Testis (tissue), 3 donors: ENCODE results near the gene TMEM213. TPM values are rescaled to one million over a fixed set of nuclear protein-coding genes. Genes with fewer than 3 reads are reported as not detected.

ENCODE experiments used
- DNase-seq: peaks from one replicate; pipeline ENCODE4 v3.0.0-alpha.2; 2019
- H3K27ac ChIP-seq, 2 donors: fragments of 200-600 bp; sonication (generic); one replicate each; pipeline ENCODE4 v1.5.1; 2019
- H3K27me3 ChIP-seq: fragments of 200-600 bp; sonication (generic); one replicate; pipeline ENCODE4 v1.5.1; 2019
- H3K36me3 ChIP-seq: fragments of 200-600 bp; sonication (generic); one replicate; pipeline ENCODE4 v1.5.1; 2017; ENCODE audit warnings: low read depth; ENCODE audit errors: missing control alignments
- H3K4me1 ChIP-seq: fragments of 200-600 bp; sonication (generic); one replicate; pipeline ENCODE4 v1.5.1; 2019
- H3K4me3 ChIP-seq, 2 donors: fragments of 200-600 bp; sonication (generic); one replicate each; pipeline ENCODE4 v1.5.1; 2017 to 2019
- H3K9me3 ChIP-seq: fragments of 200-600 bp; sonication (generic); one replicate; pipeline ENCODE4 v1.5.1; 2017
- POLR2A ChIP-seq: fragments of 450-650 bp; IDR thresholded peaks from one replicate; pipeline ENCODE4 v1.6.1; 2017; ENCODE audit warnings: antibody characterized with exemption, mild to moderate bottlenecking, moderate library complexity
- WGBS, 2 donors: methylation state at CpG; one replicate each; pipeline ENCODE4 v1.1.5; 2018; 5-methylcytosine and 5-hydroxymethylcytosine counted together
- intact Hi-C: fragments of 100-400 bp; cut with DNase I; formaldehyde crosslinking; loops from one replicate; pipeline ENCODE4 v1.15.1; 2023; ENCODE audit warnings: low total_unique reads
- polyA plus RNA-seq: library from polyadenylated mRNA; stranded (reverse); fragments of 350-450 nt; fragmentation: Illumina TruSeq; extraction: RNeasy Lipid Tissue Mini Kit (QIAGEN cat#74804); gene quantifications from one replicate; pipeline ENCODE4 v1.2.3, GENCODE V29; 2014; ENCODE audit warnings: low read depth, low replicate concordance; ENCODE audit not compliant: insufficient read depth
- total RNA-seq, 2 donors: library from RNA; depleted of rRNA; stranded (reverse); fragments of >200 nt; gene quantifications; one replicate each; pipeline ENCODE4 v1.2.3, GENCODE V29; 2016
- TF ChIP-seq, protein P1 (sequence below), 3 experiments: fragments of 450-650 bp in 2 of 3; fragments of 200-600 bp in 1 of 3; sonication (generic) in 1 of 3; IDR thresholded peaks; one replicate each; pipeline ENCODE4 v1.5.1; 2016 to 2019; ENCODE audit warnings: antibody characterized with exemption in 3 of 3, mild to moderate bottlenecking in 2 of 3, moderate library complexity in 1 of 3

The TMEM213 gene
- total and polyA plus RNA-seq, 3 donors from 2014 or later: 0.09 to 0.31 TPM; not detected in 1

DNA sequence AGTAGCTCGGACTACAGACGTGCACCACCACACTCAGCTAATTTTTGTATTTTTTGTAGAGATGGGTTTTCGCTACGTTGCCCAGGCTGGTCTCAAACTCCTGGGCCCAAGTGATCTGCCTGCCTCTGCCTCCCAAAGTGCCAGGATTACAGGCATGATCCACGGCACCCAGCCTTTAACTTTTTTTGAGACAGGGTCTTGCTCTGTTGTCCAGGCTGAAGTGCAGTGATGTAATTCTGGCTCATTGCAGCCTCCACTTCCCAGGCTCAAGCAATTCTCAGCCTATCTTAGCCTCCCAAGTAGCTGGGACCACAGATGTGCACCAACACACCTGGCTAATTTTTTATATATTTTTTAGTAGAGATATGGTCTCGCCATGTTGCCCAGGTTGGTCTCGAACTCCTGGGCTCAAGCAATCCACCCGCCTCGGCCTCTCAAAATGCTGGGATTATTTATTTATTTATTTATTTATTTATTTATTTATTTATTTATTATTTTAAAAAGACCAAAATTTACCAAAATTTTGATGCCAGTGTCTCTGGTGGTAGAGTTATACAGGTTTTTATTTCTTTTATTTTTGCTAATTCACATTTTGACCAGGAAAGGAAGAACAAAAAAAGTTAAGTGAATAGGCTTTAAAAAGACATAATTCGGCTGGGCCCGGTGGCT is 25.2 kb downstream of the TMEM213 start:
- no peak overlapping the region for H3K4me3 ChIP-seq
- H3K36me3 ChIP-seq: no peaks in the 10 kb centered on the region
- no peaks in the 10 kb centered on the region for H3K27me3 ChIP-seq
- intact Hi-C loops: no loop called here
- TF ChIP-seq, protein P1, sequence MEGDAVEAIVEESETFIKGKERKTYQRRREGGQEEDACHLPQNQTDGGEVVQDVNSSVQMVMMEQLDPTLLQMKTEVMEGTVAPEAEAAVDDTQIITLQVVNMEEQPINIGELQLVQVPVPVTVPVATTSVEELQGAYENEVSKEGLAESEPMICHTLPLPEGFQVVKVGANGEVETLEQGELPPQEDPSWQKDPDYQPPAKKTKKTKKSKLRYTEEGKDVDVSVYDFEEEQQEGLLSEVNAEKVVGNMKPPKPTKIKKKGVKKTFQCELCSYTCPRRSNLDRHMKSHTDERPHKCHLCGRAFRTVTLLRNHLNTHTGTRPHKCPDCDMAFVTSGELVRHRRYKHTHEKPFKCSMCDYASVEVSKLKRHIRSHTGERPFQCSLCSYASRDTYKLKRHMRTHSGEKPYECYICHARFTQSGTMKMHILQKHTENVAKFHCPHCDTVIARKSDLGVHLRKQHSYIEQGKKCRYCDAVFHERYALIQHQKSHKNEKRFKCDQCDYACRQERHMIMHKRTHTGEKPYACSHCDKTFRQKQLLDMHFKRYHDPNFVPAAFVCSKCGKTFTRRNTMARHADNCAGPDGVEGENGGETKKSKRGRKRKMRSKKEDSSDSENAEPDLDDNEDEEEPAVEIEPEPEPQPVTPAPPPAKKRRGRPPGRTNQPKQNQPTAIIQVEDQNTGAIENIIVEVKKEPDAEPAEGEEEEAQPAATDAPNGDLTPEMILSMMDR (IDR thresholded peaks at IDR 0.05): no peak
- TF ChIP-seq POLR2A: no peak
- 94 to 99% methylated on average over 11 of the region's 11 CpGs for WGBS, 2 donors
- no peak for DNase-seq
- no peaks in the 10 kb centered on the region for H3K9me3 ChIP-seq
- no peak overlapping the region for H3K27ac ChIP-seq
- H3K4me1 ChIP-seq: no peaks in the 10 kb centered on the region

DNA sequence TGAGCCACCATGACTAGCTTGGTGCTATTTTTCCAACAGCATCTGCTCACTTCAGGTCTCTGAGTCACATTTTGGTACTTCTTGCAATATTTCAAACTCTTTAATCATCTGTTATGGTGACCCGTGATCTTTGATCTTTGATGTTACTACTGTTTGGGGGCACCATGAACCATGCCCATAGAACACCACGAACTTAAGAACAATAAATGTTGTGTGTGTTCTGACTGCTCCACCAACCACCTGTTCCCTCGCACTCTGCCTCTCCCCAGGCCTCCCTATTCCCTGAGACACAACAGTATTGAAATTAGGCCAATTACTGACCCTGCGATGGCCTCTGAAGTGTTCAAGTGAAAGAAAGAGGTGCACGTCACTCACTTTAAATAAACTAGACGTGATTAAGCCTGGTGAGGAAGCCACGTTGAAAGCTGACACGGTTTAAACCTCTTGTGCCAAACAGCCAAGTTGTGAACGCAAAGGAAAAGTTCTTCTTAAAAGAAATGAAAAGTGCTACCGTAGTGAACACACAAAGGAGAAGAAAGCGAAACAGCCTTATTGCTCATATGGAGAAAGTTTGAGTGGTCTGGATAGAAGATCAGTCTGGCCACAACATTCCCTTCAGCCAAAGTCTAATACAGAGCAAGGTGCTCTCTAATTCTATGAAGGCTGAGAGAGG is 27.4 kb downstream of the TMEM213 start:
- no peak overlapping the region for H3K4me3 ChIP-seq
- DNase-seq: no peak
- TF ChIP-seq POLR2A: no peak
- TF ChIP-seq, protein P1 (IDR thresholded peaks at IDR 0.05): no peak
- H3K36me3 ChIP-seq: no peaks in the 10 kb centered on the region
- no peaks in the 10 kb centered on the region for H3K27me3 ChIP-seq
- no peaks in the 10 kb centered on the region for H3K9me3 ChIP-seq
- no peak overlapping the region for H3K27ac ChIP-seq
- intact Hi-C loops: no loop called here
- no peaks in the 10 kb centered on the region for H3K4me1 ChIP-seq
- WGBS, 2 donors: 93 to 94% methylated on average over 11 of the region's 11 CpGs

DNA sequence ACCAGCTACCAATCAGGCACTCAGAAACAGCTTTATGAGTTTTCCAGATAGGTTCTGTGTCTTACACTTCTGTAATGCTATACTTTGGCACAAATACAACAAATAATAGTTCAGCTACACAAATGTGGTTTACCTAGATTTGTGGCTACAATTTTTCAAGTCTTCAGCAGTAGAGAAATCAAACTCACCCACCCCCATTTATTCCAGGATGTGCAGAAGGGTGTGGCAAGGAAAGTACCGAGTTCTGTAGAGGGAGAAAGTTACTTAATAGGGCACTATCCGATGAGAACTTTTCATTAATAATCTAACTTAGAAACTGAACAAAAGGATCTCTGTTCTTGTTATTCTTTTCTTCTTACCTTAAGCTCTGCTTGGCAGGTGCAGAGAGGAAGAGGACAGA is 30.5 kb downstream of the TMEM213 start:
- intact Hi-C loops: no loop called here
- no peaks in the 10 kb centered on the region for H3K36me3 ChIP-seq
- H3K27me3 ChIP-seq: no peaks in the 10 kb centered on the region
- no peaks in the 10 kb centered on the region for H3K4me1 ChIP-seq
- 62 to 65% methylated on average over 2 of the region's 2 CpGs for WGBS, 2 donors
- H3K9me3 ChIP-seq: no peaks in the 10 kb centered on the region
- H3K27ac ChIP-seq: no peak overlapping the region
- no peak for DNase-seq
- TF ChIP-seq, protein P1 (IDR thresholded peaks at IDR 0.05): no peak
- no peak for TF ChIP-seq POLR2A
- no peak overlapping the region for H3K4me3 ChIP-seq

DNA sequence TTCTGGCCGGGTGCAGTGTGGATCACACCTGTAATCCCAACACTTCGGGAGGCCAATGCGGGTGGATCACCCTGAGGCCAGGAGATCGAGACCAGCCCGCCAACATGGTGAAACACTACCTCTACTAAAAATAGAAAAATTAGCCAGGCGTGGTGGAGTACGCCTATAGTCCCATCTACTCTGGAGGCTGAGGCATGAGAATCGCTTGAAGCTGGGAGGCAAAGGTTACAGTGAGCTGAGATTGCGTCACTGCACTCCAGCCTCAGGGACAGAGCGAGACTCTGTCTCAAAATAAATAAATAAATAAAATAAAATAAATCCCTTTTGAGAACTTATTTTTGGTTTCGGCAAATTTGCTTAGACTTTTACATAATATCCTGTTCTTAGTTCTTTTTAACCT is 31.5 kb downstream of the TMEM213 start:
- H3K36me3 ChIP-seq: no peaks in the 10 kb centered on the region
- no peaks in the 10 kb centered on the region for H3K4me1 ChIP-seq
- no peaks in the 10 kb centered on the region for H3K9me3 ChIP-seq
- TF ChIP-seq POLR2A: no peak
- TF ChIP-seq, protein P1 (IDR thresholded peaks at IDR 0.05): no peak
- no peak overlapping the region for H3K4me3 ChIP-seq
- no peak overlapping the region for H3K27ac ChIP-seq
- intact Hi-C loops: no loop called here
- no peaks in the 10 kb centered on the region for H3K27me3 ChIP-seq
- no peak for DNase-seq
- 90 to 91% methylated on average over 11 of the region's 11 CpGs for WGBS, 2 donors
